CD4-positive, alpha-beta T cell treated with Interleukin-15 for 4 hours (primary cell): ENCODE measurements around the gene RAD9A.
A peak's percentile ranks its signal among the peaks of the same experiment; 100 is the strongest.

Source experiments
- DNase-seq: peaks from one replicate; pipeline ENCODE4 v3.0.0-alpha.2; 2020; ENCODE audit warnings: low spot score

Gene RAD9A

DNA sequence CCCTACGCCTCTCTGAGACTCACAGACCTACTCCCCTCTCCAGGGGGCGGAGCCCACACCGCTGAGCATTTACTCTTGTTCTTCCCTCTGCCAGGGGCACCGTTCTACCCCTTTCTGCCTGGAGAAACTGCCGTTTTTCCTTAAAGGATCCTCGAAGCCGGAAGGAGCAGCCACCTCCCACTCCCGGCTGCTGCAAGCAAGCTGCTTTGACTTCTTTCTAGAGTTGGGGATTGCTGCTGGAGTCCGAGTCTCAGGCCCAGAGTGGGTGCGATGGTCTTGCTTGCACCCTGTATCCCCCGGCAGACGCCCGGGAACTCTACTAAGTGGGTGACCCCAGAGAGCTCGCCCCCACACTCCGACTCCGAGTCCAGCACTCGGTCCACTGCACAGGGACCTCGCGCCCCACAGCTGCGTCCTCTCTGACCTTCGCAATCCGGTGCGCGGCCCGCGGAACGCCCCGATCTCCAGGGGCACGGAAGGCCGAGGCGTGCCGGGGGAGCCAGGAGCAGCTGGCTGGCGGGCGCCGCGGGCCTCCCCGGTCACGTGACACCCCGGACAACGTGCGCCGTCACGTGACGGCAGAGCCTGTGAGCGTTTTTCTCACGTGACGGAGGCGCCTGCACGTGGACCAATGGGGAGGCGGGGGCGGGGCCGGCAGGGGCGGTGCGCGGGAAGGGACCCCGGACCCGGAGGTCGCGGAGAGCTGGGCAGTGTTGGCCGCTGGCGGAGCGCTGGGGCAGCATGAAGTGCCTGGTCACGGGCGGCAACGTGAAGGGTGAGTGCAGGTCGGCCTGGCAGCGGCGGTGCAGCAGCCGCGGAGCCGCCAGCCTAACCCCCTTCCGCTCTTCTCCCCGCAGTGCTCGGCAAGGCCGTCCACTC is at the start of gene RAD9A:
TSS of gene RAD9A (plus strand) at position 683 of the 879 bp plus-strand sequence. CDS start at position 742, 59 bp downstream.
- peak; percentile 89 for DNase-seq

DNA sequence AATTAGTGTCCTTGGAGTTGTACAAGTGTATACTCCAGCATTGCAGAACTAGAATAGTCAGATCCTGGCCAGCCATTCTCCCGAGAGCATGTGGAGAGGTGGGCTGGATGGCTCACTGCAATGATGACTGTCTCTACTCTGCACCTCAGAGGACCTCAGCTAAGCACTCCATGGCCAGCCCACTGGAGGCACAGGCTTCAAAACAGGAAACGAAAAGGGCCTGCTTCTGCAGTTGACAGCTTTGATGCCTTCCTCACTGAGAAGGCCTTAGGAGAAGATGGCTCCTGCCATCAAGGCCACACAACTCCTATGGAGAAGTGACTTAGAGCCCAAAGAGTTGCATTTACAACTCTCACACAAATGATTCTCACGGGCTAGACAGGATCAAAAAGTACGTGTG is 47.5 kb upstream of the RAD9A start:
- no peak for DNase-seq

DNA sequence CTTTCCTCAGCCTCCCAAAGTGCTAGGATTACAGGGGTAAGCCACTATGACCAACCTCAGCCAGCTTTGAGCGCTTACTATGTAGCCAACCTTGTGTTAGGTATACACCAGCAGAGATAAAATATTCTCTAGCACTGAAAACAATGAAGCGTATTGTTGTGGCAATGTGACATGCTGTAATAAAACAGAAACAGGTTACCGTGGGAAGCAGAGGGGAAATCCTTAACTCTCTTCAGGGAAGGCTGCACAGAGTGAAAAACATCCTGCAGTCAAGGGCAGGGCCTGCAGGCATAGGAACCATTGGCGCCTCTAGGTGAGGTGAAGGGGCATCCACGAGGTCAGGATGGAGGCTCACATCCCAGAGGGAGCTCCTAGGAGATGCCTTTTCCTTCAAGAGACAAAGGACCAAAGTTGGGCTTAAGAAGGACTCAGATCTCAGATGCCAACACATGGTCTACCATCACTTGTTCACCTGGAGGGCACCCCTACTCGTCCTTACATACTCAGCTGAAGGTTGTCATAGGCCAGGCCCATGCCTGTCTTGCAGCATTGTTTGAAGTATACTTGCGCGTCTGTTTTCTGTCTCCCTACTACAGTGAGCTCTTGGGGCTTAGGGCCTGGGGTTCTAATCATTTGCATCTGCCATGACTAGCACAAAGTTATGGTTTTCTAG is 46.4 kb upstream of the RAD9A start:
- DNase-seq: no peak

DNA sequence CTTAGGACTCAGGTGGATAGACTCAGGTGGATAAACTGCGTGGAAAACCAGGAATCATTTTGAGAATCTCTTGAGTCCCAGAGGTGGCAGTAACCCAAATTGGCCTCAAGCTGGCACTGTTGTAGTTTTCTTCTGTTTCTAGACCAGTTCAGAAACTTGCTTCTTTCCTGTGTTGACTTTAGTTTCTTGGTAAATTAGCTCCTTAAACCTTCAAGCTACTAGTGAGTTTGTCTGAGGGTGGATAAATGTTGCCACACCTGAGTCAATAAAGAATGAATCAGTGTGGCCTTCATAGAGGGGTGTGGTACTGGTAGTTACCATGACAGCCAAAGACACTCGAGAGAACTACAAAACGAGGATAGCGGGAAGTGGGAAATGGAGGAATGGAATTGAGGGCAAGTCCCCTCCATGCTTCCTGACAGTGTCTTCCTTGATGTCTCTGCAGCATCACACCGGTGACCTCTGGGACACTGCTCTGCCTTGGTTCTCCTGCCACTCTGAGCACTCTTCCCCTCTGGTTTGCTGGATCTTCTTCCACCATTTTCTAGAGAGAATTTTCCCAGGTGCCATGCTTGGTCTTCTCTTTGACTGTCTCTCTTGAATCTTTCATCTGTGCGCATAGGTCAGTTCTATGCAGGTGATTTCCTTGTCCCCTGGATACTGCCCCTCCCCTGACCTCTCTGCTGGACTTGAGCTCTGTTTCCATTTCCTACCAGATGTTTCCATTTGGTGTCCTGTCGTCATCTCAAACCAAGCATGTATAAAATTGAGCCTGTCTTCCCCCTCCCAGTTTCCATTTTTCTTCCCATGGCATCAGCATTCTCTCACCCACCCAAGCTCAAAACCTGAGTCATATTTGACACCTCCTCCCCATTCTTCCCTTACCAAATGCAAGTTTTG is 45.6 kb upstream of the RAD9A start:
- DNase-seq: peak; percentile 65

DNA sequence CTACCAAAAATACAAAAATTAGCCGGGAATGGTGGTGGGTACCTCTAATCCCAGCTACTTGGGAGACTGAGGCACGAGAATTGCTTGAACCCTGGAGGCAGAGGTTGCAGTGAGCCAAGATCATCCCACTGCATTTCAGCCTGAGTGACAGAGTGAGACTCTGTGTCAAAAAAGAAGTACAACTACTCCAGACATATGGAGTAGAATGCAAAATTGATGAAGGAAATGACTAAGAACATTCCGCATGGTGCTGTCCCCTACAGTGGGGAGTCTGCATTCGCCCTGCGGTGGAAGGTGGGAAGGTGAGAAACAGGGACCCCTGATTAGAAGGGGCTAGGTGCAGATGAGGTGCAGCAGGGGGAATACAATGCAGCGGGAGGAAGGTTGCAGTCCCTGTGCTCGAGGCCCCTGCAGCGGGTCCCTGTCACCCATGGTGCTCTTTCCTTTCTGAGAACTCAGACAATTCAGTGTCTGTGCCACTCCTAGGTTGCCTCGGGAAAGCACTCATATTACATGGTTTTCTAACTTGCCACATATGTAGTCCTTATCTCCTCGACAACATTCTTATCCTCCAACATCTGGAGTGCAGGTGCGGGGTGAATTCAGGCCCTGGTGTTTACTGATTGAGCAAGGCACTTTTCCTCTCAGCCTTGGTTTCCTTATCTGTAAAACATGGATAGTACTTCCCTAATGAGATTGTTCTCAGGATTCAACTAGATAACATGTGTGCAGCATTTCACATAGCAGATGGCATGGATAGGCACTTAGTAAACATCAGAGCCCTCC is 43.6 kb upstream of the RAD9A start:
- DNase-seq: no peak

DNA sequence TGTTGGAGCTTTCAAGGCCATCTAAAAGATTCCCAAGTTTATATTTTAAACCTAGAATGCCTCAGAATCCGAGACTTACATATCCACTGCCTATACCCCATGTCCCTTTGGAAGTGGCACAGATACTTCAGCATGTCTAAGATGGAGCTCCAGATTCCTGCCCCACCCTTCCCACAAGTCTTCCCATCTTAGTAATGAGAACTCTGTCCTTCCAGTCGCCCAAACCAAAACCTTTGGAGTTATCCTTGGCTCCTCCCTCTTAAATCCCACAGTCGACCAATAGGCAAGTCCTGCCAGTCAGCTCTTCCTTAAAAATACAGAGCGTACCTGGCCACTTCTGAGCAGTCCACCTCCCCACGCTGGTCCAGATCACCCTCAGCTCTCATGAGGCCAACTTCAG is 42.8 kb upstream of the RAD9A start:
- DNase-seq: no peak

DNA sequence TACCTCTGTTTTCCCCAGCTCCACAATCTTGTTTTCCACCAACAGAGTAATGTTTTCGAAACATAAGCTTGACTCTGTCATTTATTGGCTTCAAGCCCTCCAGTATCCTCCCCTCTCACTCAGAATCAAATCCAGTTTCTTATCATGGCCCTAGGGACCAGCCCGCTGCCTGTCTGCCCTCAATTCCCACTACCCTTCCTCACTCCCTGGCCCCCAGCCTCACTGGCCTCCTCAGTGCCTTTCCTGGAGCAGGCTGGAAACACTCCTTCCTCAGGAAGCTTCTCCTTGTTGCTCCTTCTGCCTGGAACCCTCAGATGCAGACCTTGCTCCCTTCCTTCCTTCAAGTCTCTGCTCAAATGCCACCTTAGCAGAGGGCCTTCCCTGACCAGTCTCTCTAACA is 42.3 kb upstream of the RAD9A start:
- no peak for DNase-seq

DNA sequence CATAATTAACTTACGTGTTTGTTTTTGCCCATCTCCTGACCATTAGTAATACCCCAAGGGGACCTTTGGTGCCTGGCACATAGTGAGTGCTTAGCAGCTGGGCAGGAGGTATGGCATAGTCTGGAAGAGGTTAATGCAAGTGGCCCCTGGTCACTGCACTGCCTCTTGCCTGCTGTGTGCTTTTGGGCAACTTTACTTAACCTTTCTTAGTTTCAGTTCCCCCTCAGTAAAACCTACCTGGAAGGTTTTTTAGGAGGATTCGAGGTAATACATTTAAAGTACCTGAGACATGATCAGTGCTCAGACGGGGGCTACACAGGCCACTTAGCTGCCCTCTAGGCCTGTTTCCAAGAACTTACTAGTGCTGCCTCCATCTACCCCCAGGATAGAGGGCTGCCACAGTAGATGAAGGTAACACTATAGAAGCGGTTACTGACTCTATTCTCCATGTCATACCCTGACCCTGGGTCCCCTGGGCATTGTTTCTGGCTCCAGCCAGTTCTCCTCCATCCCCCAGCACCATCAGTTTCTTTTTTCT is 41.8 kb upstream of the RAD9A start:
- no peak for DNase-seq

DNA sequence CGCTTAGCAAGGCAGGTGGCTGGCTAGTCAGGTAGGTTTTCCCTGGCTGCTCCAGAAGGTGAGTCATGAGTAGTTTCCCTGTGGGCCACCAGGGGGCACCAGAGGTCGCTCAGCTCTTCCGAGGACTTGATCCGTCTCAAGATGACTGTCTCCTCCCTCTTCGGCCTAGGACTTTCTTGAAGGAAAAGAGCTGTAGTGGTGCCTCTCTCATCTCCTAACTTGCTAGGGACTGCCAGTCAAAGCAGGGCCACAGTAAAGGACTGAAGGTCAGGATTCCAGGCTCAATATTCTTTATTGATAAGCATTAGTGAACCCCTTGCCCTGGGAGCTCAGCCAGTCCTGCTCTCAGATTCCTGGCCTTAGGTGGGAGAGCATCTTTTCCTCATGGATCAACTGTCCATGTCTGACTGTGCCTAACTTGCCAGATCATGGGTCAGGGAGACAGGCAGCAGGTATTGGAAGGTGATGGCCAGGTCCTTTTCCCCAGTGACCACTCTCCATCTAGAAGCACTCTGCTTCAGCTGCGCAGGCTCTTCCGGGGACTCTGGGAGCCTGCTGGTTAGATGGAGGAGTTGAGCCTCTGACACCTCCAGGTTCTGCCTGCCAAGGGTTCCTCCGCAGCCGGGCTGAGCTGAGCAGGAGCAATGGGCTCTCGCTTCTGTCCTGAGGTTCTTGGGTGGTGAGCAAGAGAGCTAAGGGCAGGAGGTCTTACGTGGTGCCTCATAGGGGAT is 40.3 kb upstream of the RAD9A start:
- DNase-seq: peak; percentile 72

DNA sequence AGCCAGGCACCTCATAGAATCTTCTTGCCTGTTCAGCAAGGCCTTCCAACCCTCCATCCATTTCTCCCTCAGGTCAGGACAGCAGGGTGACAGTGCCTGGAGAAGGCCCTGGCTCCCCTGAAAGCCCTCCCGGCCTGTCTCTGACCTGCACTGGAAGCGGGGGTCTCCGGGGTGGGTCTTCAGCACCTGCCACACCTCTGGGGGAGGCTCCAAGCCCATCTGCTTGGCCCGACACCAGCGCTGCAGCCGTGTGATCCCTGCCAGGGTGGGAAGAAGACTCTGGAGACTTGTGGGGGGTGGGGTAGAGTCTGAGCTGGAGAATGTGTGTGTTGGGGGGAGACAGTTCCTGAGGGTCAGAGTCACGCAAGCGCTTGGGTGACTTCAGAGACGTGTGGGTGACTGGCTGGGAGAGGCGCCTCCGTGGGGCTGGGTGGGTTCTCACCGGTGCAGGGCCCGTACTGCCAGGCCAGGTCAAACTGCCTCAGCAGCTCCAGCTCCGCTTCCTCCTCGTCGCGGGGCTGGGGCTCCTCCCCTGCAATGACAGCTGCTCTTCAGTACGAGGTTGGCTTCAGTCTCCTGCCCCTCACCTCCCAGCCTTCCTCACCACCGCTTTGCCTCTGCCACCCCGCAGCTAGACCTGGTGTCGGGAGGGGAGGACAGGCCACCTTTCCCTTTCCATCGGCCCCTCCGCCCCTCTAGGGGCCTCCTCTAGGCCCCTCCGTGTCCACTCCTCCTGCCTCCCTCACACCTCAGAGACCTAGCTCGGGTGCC is 39.1 kb upstream of the RAD9A start:
- peak; percentile 48 for DNase-seq

DNA sequence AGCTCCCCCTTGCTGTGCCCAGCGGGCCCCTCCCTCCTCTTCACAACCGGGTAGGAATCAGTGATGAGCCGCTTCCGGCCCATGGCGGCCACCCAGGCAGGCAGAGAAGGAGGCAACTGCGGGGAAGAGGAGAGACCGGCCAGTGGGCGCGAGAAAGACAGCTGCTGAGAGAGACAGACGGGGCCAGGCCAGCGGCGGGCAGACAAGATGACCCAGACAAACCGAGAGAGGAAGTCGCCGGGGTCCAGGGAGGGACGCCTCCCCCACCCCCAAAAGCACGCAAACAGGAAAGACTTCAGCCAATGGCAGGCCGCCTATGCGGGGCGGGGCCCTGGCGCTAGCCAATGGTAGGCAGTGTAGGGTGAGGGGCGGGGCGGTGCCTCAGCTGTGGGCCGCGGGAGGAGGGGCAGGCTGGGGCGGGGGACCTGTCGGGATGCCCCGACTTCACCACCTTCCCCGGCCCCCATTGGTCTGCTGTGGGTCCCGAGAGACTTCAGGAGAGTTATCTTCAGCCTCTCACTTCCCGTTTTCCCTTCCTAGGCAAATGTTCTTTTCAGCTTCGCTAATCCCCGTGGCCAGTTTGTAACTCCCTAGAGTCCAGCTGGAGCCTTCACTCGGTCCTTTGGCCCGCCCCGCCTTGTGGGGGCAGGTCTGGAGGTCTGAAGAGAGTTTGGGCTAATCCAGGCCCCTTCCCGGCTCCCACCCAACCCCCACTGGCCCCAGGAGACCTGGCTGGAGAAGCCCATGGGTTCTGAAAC is 38.3 kb upstream of the RAD9A start, which contains the start of gene POLD4:
TSS of gene POLD4 (minus strand) at position 230 of the 758 bp plus-strand sequence. CDS start at position 83, 147 bp downstream.
- peak; percentile 96 for DNase-seq

DNA sequence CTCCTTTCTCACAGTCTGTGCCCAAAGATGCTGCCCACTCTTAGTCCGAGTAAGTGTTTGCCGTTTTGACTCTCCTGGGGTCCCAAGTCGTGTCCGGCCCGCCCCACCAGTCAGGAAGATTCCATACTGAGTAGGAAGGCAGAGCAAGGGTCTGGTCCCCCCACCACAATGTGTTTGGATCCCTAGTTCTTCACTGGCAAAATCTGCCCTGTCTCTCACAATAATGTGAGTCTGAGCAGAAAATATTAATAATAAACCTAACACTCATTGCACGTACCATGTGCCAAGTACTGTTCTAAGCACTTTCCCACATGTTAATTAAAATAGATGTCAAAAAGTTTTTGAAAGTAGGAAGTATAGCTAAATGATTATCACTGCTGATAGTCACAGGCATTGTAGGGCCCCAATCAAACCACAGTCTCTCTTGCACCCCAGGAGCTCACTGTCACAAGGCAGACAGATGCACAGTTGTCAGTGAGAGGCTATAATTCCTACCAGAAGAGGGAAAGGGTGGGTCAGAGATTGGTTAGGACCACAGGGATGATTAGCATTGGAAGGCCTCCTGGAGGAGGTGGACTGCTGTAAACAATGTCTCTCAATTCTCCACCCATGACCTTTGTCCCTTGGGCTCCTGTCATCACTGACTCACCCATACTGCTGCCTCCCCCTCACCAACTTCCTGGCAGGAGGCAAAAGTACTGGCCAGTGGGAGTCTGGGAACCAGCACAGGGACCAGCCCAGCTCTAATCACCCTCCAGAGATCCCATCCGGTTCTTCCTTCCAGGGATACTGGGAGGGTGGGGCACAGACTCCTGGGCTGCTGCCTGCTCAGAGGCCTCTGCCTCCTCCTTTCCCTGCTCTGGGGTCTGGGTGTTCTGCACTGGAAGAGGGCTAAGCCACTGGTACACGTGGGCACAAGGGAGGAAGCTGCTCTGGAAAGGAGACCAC is 37.4 kb upstream of the RAD9A start:
- no peak for DNase-seq

DNA sequence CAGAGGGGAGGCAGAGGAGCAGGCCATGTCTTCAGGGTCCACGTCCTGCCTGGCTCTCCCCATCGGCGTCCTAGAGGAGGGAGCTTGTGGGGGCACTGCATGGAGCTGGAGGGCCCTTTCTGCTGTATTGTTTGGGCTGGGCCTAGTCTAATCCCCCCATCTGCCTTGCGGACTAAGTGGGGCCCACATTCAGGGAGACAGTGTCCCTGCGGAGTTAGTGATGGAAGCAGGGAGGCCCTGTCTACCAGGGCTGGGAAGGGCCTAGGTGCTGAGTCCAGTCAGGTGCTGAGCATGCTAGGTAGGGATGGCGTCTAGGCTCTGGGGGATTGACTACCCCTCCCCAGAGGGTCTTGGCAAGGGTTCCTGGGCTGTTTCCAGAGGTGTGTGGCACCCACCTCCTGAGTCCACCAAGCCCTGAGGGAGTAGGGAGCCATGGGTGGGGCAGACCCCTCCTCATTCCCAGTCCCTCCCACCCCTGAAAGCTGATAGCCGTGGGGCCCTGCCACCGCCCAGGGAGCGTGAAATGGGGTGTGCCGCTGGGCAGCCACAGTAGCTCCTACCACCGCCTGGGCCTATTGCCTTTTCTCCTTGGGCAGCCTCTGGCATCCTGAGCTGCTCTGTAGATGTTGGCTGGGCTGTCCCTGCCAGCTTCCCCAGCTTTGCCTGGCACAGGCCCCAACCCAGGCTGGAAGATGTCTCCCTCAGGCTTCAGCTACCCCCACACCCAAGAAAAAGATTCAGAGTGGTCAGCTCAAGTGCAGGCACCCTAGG is 36.6 kb upstream of the RAD9A start:
- no peak for DNase-seq

DNA sequence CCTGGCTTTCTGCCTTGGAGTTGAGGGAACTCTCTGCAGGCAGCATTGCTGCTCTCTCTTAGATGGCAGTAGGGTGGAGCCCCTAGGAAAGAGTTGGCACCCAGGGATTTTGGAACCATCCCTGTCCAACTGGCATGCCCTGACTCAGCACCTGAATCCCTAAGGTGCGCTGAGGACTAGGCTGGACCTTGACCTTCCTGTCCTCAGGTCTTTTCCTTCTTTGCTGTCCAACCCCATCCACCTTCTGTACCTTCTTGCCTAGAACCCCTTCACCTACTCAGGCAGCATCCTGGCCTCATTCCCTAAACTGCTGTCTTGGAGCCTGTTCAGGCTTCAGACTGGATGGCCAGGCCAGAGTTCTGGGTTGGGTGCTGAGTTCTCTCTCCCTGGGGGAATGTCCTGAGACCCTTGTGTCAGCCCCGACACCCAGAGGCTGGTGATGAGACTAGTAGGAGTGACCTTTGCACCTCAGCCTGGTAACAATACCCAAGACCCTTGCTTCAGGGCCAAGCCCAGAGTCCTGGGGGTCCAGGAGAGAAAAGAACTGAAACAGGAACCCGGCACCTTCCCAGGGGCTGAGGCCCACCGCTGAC is 35.9 kb upstream of the RAD9A start:
- no peak for DNase-seq

DNA sequence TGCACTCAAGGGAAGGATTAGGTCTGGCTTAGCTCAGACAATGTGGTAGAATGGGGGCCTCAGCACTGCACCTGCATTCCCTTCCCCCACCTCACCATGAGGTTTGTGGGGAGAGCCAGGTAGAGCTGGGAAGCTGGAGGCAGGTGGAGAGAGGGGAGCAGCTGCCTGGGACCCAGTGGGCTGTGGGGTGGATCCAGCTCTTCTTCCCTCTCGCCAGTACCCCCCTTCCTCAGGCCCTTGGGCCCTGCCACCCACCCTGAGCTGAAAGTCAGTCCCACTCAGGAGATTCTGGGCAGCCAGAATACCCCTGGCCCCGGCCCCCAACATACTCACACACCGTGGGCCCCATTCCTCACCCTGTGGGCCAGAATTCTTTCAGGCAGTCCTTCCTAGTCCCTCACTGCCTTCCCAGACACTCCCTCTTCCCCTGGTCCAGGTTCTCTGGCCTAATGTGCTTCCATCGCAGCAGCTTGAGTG is 35.4 kb upstream of the RAD9A start:
- DNase-seq: no peak

DNA sequence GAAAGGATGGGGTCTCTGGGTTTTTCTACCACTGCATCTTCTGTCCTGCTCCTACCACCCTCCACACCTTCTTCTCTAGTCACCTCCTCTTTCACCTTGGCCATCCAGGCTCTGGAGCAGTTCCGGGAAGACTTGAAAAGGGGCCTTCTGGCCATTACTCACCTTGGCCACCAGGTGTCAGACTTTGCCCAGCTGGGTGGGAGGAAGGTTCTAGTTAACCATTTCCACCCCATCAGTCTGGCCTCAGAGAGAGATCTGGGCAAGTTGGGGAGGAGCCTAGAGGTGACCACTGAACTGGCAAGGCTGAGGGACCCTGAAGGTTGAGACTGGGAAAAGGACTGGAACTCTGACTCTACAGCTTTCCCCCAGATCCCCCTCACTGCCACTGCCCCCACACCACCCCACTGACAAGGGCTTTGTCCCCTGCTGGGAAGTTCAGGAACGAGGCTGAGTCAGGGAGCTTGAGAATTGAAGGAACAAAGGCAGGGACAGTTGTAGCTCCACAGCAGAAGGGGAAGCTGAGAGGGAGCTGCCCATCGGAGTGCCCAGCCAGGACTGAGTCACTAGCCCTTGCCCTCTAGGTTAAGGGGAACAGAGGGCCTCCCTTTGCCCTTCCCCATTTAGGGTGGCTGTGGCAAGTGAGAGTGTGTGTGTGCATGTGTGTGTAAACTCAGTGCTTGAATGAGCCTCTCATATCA is 34.8 kb upstream of the RAD9A start:
- peak; percentile 79 for DNase-seq
